Fibroblast of the aortic adventitia (primary cell): Measurements from ENCODE around the gene SLC25A13. TPM values are rescaled to one million over a fixed set of nuclear protein-coding genes. Genes with fewer than 3 reads are reported as not detected.
A peak's percentile ranks its signal among the peaks of the same experiment; 100 is the strongest.

Source experiments
- DNase-seq: peaks from one replicate; pipeline ENCODE4 v3.0.0-alpha.2; 2010; ENCODE audit warnings: low read depth
- H3K4me3 ChIP-seq: 2 replicates; pipeline ENCODE4 v1.5.1; 2011; ENCODE audit warnings: low read depth, mild to moderate bottlenecking, control low read depth, low read length, moderate library complexity
- CTCF ChIP-seq: IDR thresholded peaks from 2 replicates; pipeline ENCODE4 v1.5.1; 2011; ENCODE audit warnings: mild to moderate bottlenecking, low read length, control low read depth, inconsistent platforms; ENCODE audit not compliant: insufficient read depth
- total RNA-seq: library from RNA; depleted of rRNA; stranded (reverse); fragments of >200 nt; gene quantifications from 2 replicates; pipeline ENCODE4 v1.2.3, GENCODE V29; 2012; ENCODE audit warnings: low replicate concordance

The SLC25A13 gene
- total RNA-seq, 1 donor: 14.3 TPM

GRCh38 chr7:96314402-96315124, 7.3 kb downstream of the SLC25A13 start:
- H3K4me3 ChIP-seq: no peak overlapping the region
- no peak for TF ChIP-seq CTCF
- DNase-seq: no peak

GRCh38 chr7:96313940-96314339, 8.0 kb downstream of the SLC25A13 start:
- no peak for DNase-seq
- TF ChIP-seq CTCF: no peak
- no peak overlapping the region for H3K4me3 ChIP-seq

GRCh38 chr7:96312502-96312901, 9.4 kb downstream of the SLC25A13 start:
- H3K4me3 ChIP-seq: no peak overlapping the region
- no peak for DNase-seq
- TF ChIP-seq CTCF: no peak

- peak; percentile 43 for DNase-seq
- TF ChIP-seq CTCF: no peak
- no peak overlapping the region for H3K4me3 ChIP-seq
Measured at GRCh38 chr7:96311967-96312366, 9.9 kb downstream of the SLC25A13 start.

GRCh38 chr7:96310110-96310509, 11.8 kb downstream of the SLC25A13 start:
- peak; percentile 86 for DNase-seq
- H3K4me3 ChIP-seq: no peak overlapping the region
- TF ChIP-seq CTCF: no peak

- no peak for DNase-seq
- TF ChIP-seq CTCF: no peak
- no peak overlapping the region for H3K4me3 ChIP-seq
Measured at GRCh38 chr7:96308950-96309263, 13.0 kb downstream of the SLC25A13 start.
